GM12872 (cell line): Measurements from ENCODE around the gene GSTM3.

ENCODE experiments used
- TF ChIP-seq, protein P1 (sequence below): IDR thresholded peaks from 3 replicates; pipeline ENCODE4 v1.5.1; 2011; ENCODE audit warnings: low read depth, mild to moderate bottlenecking, low read length, moderate library complexity; ENCODE audit not compliant: insufficient read depth

GSTM3 gene

DNA sequence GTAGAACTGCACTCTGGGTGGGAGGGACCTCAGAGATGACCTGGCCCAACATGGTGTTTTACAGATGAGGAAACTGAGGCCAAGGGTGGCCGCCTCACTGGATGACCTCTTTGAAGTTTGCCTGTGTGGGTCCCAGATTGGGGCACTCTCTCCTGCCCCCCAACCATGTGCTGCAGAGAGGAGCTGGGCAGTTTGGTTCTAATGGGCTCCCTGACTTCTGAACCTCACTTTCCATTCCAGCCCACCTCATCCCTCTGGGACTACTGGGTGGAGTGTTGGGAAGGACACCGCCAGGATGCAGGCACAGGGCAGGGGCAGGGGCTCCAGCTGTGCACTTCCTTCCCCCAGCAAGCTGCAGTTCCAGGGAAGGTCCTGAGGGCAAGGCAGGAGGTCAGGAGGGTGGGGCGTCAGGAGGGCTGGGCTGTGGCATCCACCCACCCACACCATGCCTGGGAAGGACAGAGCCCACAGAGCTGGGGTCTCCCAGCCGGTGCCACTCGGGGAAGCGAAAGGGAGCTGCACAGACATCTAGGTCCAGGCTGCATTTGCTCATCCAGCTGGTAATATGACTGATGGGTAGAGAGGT is 33.2 kb upstream of the GSTM3 start:
- TF ChIP-seq, protein P1, sequence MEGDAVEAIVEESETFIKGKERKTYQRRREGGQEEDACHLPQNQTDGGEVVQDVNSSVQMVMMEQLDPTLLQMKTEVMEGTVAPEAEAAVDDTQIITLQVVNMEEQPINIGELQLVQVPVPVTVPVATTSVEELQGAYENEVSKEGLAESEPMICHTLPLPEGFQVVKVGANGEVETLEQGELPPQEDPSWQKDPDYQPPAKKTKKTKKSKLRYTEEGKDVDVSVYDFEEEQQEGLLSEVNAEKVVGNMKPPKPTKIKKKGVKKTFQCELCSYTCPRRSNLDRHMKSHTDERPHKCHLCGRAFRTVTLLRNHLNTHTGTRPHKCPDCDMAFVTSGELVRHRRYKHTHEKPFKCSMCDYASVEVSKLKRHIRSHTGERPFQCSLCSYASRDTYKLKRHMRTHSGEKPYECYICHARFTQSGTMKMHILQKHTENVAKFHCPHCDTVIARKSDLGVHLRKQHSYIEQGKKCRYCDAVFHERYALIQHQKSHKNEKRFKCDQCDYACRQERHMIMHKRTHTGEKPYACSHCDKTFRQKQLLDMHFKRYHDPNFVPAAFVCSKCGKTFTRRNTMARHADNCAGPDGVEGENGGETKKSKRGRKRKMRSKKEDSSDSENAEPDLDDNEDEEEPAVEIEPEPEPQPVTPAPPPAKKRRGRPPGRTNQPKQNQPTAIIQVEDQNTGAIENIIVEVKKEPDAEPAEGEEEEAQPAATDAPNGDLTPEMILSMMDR, result no peak

DNA sequence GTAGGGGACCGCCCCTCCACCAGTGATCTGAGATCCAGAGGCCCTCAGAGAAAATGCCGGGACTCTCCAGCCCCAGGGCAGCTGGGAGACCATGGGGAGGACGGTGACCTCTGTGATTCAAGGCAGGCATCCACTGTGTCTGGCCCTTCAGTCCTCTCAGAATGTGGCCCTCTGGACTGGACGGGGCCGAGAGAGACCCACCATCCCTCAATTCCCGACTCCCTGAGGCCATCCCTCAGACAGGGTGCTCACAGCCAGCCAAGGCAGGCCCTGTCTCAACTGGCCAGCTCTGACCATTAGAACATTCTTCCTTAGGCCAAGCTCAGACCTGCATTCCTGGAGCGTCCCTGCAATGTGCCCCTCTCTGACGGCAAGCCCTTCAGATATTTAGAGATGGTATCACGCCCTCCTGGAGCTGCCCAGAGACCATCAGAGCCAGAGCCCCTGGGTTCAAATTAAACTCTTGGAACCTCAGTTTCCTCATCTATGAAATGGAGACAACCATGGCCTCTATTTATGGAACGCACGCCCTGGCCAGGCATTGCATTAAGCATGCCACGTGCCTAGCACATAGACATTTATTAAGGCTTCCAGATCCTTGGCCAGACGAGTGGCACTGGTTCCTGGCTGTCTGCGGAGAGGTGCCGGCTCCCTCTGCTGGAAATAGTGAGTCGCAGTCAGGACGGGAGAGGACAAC is 32.5 kb upstream of the GSTM3 start:
- TF ChIP-seq, protein P1, result peak; percentile 85

DNA sequence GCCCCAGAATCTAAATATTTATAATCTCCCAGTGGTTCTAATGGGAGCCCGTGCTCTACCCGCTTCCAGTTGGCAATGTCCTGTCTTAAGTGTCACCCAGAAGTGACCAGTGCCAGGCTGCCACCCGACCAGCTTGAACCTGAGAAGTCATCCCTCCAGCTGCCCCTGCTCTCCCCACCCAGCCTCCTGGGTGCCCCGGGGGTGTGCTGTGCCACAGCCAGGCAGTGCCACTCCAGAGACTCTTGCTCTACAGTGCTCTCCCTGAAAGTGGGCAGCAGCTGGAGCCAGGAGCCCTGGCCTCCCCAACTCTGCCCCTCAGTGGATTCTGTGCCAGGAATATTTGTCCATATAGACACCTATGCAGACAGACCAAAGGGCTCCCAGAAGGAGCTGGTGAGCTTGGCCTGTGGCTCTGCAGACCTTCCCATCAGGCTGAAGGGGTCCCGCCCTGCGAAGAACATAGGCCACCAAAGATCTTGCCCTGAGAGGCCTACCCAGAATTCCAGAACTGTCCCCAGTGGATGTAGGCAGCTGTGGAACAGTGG is 31.9 kb upstream of the GSTM3 start:
- TF ChIP-seq, protein P1, result no peak

DNA sequence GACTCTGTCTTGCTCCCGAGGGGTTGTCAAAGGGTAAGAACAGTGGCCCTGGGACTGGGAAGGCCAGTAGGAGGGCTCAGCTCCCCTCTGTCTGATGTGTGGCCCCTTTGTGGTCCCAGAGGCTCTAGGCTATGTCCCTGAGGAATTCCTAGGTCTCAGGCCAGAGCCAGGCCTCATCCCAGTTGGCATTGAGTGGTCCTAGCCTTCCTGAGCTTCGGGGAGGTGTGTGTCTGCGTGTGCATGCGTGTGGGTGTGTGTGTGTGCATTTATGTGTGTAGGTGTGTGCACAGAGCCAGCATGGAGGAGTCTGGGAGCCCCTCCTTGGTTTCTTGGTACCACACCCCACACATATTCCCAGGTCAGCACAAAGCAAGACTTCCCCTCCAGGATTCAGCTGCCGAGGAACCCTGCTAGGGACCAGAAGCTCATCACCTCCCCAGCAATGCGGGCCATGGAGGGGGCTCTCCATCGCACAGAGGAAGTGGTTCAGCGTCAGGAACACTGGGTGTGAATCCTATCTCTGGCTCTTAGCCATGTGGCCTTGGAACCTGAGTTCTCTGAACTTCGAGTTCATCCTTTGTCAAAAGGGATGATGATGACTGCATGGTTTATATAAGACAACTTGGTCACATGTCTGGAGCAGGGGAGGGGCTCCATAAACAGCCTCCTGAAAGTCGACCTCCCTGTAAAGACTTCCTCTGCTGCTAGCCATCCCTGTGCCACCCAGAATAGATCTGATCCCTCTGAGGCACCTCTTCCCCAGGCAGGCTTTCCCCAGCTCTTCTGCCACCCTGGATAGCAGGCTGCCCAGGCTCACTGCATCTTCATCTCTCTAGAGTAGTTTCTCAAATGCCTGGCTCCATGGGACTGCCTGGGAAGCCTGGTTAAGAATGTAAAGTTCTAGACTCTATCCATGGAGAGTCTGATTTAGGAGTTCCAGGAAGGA is 31.1 kb upstream of the GSTM3 start:
- TF ChIP-seq, protein P1, result no peak

DNA sequence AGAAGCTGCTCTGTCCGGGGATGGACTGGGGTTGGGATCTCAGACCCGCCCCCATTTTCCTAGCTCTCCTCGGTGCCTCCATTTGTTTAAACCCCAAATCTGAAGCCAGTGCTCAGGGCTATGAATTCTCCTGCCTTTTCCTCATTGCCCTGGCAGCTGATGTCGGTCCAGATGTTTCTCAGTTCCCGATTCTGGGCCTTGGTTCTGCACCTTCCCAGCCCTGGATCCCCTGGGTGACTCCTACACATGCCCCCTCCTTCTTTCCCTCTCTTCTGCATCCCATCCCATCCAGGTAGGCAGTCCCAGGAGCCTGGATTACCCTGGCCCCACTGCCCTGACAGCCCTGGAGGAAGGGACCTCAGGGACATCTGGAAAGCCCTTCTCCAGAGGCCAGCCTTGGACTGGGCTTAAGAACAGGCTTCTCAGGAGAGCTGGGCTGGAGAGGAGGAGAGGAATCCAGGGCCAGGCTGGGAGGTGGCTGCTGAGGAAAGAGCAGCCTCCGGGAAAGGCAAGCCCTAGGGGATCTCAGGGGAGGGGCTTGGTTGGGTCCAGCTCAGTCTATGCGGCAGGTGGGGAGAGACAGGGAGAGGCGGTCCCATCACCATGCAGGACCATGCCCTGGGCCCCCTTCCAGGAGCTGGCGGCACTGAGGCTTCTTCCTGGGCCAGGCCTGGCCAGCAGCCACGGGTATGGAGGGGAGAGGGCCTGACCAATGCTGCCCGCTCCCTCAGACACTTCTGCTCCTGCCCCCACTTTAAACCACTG is 29.7 kb upstream of the GSTM3 start:
- TF ChIP-seq, protein P1, result no peak

- TF ChIP-seq, protein P1, result no peak
Measured at GRCh38 chr1:109769330-109770078, 28.7 kb upstream of the GSTM3 start.
